Lower leg skin (tissue), 4 donors: Measurements from ENCODE around the gene SEC14L1. TPM values are rescaled to one million over a fixed set of nuclear protein-coding genes. Genes with fewer than 3 reads are reported as not detected.

Experiments used
- DNase-seq, 2 donors: peaks; one replicate each; pipeline ENCODE4 v3.0.0-alpha.2; 2019; ENCODE audit warnings: low spot score in 2 of 2
- H3K4me3 ChIP-seq: fragments of 200-600 bp; sonication (generic); 2 replicates; pipeline ENCODE4 v1.5.1; 2017; ENCODE audit warnings: mild to moderate bottlenecking, low read depth; ENCODE audit not compliant: poor library complexity, severe bottlenecking
- POLR2A ChIP-seq, 2 donors: fragments of 450-650 bp; IDR thresholded peaks; one replicate each; pipeline ENCODE4 v1.6.1; 2016 to 2017; ENCODE audit warnings: antibody characterized with exemption in 2 of 2, mild to moderate bottlenecking in 1 of 2, moderate library complexity in 1 of 2
- WGBS, 2 donors: methylation state at CpG; one replicate each; pipeline ENCODE4 v1.1.5; 2018; 5-methylcytosine and 5-hydroxymethylcytosine counted together
- intact Hi-C: fragments of 100-400 bp; cut with DNase I; formaldehyde crosslinking; loops from one replicate; pipeline ENCODE4 v1.15.0; 2023; ENCODE audit warnings: low total_unique reads
- total RNA-seq, 4 donors: library from RNA; depleted of rRNA; stranded (reverse); fragments of >200 nt; gene quantifications; one replicate each; pipeline ENCODE4 v1.1.0, GENCODE V29; 2016
- TF ChIP-seq, protein P1 (sequence below), 3 donors: fragments of 450-650 bp; IDR thresholded peaks; one replicate each; pipeline ENCODE4 v1.5.1; 2016; ENCODE audit warnings: antibody characterized with exemption in 3 of 3, mild to moderate bottlenecking in 3 of 3, moderate library complexity in 2 of 3

SEC14L1 gene
- total RNA-seq, 4 donors from 2014 or later: 19.1 to 59.5 (median 46.3) TPM

DNA sequence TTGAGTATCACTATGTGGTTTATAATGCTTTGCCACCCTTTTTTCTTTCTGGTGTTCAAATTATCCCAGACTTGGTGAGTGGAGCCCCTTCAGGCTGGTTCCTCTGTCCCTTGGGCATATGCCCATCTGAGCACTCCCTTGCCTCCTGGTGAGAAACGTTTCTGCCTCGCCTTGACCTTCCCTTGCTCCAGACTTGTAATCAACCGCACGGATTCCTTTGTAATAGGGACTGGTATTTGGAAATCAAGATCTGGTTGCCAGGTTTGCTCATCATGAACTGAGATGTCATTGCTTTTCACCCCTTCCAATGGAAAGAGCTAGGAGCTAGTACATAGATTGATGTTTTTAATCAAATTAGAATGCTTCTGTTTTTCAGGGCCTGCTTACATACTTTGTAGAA, 43.7 kb downstream of the SEC14L1 start:
- no peak overlapping the region for H3K4me3 ChIP-seq
- WGBS, 2 donors: 37 to 48% methylated on average over 4 of the region's 4 CpGs
- intact Hi-C loops: no loop called here
- no peak for TF ChIP-seq POLR2A (IDR thresholded peaks at IDR 0.05)
- TF ChIP-seq, protein P1, sequence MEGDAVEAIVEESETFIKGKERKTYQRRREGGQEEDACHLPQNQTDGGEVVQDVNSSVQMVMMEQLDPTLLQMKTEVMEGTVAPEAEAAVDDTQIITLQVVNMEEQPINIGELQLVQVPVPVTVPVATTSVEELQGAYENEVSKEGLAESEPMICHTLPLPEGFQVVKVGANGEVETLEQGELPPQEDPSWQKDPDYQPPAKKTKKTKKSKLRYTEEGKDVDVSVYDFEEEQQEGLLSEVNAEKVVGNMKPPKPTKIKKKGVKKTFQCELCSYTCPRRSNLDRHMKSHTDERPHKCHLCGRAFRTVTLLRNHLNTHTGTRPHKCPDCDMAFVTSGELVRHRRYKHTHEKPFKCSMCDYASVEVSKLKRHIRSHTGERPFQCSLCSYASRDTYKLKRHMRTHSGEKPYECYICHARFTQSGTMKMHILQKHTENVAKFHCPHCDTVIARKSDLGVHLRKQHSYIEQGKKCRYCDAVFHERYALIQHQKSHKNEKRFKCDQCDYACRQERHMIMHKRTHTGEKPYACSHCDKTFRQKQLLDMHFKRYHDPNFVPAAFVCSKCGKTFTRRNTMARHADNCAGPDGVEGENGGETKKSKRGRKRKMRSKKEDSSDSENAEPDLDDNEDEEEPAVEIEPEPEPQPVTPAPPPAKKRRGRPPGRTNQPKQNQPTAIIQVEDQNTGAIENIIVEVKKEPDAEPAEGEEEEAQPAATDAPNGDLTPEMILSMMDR (IDR thresholded peaks at IDR 0.05): no peak
- DNase-seq: no peak

DNA sequence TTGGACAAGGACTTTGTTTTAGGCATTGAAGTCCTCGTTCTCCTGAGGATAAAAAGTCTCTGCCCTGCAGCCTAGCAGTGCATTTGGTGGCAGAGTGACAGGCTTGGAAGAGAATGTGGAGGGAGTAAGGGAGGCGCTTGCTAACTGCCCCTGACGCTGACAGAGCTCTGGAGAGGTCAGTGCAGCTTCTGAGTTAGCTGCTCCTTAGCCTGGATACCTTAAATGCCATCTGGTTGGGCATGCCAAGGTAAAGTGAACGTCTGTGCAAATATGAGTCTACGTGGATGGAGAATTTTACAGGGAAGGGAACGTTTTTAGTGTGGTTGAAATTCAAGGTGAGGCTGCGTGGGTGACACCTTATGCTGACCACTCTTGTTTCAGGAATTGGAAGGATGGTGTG, 44.4 kb downstream of the SEC14L1 start:
- no peak overlapping the region for H3K4me3 ChIP-seq
- TF ChIP-seq, protein P1 (IDR thresholded peaks at IDR 0.05): no peak
- TF ChIP-seq POLR2A (IDR thresholded peaks at IDR 0.05): no peak
- DNase-seq: no peak
- intact Hi-C loops: no loop called here
- WGBS, 2 donors: 70% methylated on average over 7 of the region's 7 CpGs

DNA sequence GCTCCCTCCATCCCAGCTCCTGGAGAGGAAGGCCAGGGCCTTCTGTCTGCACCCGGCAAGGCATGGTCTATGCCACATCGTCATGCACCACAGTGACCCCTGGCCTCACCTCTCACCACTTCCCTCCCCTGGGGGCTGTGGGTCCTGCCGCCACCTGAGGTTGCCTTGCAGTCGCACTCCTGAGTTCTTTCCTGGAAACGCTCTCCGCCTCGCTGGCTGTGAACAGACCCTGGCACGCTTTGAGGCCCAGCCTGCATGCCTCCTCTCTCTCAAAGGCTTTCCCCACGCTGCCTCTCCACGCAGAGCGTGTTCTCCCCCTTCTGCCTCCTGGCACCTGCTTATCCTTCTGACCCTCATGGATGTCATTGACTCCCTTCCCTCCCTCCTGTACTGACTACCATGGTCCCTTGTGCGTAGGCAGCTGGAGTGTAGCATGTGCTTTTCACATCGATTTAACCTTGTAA, 45.4 kb downstream of the SEC14L1 start:
- WGBS, 2 donors: 63 to 76% methylated on average over 13 of the region's 13 CpGs
- no peak for DNase-seq
- no peak overlapping the region for H3K4me3 ChIP-seq
- TF ChIP-seq POLR2A (IDR thresholded peaks at IDR 0.05): no peak
- TF ChIP-seq, protein P1 (IDR thresholded peaks at IDR 0.05): no peak
- intact Hi-C loops: no loop called here

DNA sequence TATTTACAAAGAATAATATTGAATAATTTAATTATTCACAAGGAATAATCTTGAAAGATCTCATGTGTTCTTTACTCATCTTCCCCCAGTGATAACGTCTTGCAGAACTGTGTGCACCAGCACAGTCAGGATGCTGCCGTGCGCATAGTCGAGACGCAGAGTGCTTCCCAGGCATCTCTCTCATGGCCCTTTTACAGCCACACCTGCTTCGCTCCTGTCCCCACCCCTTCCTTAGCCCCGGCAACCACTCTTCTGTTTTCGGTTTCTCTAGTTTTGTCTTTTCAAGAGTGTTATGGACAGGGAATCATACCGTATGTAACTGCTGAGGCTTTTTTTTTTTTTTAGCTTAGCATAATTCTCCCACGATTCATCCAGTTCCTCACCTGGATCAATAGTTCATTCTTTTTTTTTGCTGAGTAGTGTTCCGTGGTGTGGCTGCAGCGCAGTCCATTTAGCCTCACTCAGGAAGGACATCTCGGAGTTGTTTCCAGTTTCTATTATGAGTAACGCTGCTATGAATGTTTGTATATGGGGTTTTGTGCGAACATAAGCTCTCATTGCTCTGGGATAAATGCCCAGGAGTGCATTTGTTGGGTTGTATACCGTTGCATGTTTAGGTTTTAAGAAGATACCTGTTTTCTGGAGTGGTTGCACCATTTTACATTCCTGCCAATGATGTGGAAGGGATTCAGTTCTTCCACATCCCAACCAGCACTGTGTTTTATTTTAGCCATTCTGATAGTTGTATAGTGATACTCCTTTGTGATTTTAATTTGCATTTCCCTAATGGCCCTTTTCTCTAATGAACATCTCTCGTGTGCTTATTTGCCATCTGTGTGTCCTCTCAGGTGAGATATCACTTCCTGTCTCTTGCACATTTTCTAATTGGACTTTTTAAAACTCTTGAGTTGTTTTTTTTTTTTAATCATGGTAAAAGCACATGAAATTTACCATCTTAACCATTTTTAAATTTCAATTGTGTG, 47.6 kb downstream of the SEC14L1 start:
- 88 to 92% methylated on average over 17 of the region's 17 CpGs for WGBS, 2 donors
- no peak for DNase-seq
- TF ChIP-seq, protein P1 (IDR thresholded peaks at IDR 0.05): no peak
- no peak for TF ChIP-seq POLR2A (IDR thresholded peaks at IDR 0.05)
- no peak overlapping the region for H3K4me3 ChIP-seq
- intact Hi-C loops: no loop called here

DNA sequence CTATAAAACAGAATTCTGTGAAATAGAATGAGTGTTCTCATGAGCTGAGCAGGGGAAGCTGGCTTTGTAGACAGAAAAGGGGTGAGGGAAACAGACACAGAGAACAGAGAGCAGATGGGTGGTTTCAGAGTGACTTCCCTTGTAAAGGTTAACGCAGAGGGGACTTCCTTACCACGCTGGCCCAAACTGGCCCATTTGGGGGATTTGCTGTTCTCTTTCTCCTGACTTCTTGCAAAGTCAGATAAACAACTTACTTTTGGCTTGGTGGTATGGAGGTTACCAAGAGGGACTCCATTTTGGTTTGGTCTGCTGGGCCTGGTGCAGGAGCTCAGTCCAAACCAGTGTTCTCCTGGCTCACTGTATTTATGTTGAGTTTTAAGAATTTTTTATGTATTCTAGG, 48.4 kb downstream of the SEC14L1 start:
- intact Hi-C loops: no loop called here
- TF ChIP-seq, protein P1 (IDR thresholded peaks at IDR 0.05): no peak
- TF ChIP-seq POLR2A (IDR thresholded peaks at IDR 0.05): no peak
- DNase-seq: no peak
- 77 to 82% methylated on average over 2 of the region's 2 CpGs for WGBS, 2 donors
- H3K4me3 ChIP-seq: no peak overlapping the region
